ENCODE results near the gene WRAP73. TPM values are rescaled to one million over a fixed set of nuclear protein-coding genes. Genes with fewer than 3 reads are reported as not detected.

WRAP73 gene
- total RNA-seq = 28.0 TPM

DNA sequence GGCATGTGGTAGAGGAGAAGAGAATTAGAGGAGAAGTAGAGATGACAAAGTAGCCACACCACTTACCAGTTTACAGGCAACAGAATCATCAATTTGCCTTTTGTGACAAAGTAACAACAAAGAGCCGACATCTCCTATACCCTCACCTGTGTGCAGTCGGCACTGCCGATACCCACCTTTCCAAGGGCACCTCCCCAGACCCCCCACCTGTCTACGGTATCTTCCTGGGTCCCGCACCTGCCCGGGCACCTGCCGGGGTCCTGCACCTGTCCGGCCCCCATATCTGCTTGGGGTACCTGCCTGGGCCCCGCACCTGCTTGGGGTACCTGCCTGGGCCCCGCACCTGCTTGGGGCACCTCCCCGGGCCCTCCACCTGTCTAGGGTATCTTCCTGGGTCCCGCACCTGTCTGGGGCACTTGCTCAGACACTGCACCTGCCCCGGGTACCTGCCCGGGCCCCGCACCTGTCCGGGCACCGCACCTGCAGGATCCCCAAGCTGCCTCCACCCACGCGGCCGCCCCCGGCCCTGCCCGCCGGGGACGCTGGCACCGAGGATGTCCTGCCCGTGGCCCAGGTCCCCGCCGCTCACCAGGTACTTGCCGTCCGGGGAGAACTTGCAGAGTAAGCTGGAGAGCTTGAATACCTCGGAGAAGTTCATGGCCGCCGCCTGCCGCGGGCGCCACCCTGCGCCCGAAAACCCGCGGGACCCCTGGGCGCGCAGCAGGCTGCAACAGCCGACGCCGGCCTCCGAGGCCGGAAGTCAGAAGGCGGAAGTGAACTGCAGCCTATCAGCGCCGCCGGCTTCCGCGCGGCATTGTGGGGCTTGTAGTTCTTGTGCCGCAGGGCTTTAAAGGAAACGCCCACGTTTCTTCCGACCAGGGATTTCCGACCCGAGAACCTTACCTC, at the start of gene WRAP73:
Gene WRAP73, minus strand, starts transcription at position 762 of the 906 bp plus-strand sequence. Its CDS starts 104 bp downstream, at position 658.
- peak; percentile 74 to 94 (median 90) for DNase-seq (ENCODE audit: low read depth in 2 of 3, low spot score in 2 of 3)

DNA sequence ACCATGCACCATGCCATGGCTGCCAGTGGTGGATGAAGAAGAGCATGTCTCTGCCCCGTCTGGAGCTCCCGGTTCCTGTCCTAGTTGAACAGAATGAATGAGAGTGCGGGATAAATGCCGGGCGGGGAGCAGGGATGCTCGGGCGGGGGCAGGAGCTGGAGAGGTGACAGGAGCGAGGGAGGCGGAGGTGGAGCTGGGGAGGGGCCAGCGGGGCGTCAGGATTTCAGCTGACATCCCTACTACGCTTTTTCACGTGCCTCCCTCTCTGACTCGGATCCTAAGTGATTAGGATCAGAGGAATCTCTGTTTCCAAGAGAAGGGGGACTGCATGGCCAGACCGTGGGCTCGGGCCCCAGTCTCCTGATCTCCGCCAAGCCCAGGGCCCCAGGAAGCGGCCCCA, 49.7 kb upstream of the WRAP73 start:
- DNase-seq (ENCODE audit: low read depth in 2 of 3, low spot score in 2 of 3) = no peak

DNA sequence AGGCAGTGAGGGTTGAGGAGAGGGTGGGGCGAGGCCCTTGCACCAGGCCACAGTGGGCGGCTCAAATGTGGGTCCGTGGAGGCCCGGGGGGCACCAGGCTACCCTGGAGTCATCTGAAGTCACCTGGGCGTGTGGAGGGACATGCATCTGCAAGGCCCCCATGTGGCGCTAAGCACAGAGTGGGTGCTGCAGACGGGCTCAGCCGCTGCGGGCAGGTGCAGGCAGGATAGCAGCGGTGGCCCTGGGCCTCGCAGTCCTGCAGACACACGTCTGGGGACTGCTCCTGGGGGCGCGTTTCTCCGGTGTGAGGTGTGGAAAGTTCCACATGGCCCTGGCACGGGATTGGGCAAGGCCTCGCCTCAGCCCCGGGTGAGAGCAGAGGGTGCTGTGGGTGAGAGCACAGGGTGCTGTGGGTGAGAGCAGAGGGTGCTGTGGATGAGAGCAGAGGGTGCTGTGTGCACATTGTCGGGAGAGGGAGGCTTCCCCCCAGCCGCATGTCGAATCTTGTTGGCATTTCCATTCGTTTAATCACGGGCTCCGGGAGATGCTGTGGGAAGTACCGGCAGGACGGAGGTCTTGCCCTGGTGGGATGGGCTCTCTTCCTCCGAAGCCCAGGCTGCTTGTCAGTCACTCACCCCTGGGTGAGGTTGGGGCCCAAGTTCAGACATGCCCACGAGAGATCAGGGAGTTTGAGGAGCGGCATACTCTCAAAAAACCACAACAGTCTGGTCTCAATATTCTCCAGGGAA, 48.9 kb upstream of the WRAP73 start:
- DNase-seq (ENCODE audit: low read depth in 2 of 3, low spot score in 2 of 3) = no peak

DNA sequence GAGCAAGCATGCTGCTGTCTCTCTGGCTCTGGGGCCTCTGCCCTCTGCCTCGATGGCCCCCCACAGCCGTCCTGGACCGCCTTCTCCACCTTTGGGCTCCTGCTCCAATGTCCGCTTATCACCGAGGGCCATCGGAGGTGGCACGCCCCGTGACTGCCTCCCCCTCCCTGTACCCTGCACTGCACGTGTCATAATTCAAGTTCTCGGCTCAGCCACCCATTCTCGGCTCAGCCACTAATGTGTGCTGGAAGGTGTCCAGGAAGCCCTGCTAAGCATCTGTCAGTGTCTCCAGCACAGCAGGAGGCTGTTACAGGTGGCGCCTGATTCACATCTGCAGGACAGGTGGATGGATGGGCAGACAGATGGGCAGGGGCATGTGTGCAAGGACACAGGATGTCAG, 47.9 kb upstream of the WRAP73 start:
- DNase-seq (ENCODE audit: low read depth in 2 of 3, low spot score in 2 of 3) = no peak

- DNase-seq (ENCODE audit: low read depth in 2 of 3, low spot score in 2 of 3) = no peak
Observed at GRCh38 chr1:3697104-3697503, 47.2 kb upstream of the WRAP73 start.

- no peak for DNase-seq (ENCODE audit: low read depth in 2 of 3, low spot score in 2 of 3)
Observed at GRCh38 chr1:3696689-3697088, 46.8 kb upstream of the WRAP73 start.

- DNase-seq (ENCODE audit: low read depth in 2 of 3, low spot score in 2 of 3) = peak in 1 of 3 donors; percentile 61
Observed at GRCh38 chr1:3695326-3696217, 45.7 kb upstream of the WRAP73 start.

DNA sequence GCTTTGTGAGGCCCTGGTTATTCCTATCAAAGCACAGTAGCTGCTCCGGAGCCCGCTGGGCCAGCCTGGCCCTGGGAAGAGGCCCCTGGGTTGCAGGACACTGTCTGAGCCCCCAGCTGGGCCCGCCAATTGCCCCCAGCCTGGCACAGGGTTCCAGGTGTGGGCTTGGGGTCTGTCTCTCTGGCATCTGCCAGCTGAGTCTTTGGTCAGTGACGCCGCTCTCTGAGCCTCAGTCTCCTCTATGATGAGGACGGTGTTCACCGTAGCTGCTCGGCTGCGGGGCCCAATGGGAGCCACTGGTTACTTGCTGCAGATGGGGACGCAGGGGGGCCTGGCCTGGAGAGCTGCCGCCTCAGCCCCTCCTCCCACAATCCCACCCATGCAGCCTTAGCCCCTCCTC, 43.4 kb upstream of the WRAP73 start:
- DNase-seq (ENCODE audit: low read depth in 2 of 3, low spot score in 2 of 3) = no peak

DNA sequence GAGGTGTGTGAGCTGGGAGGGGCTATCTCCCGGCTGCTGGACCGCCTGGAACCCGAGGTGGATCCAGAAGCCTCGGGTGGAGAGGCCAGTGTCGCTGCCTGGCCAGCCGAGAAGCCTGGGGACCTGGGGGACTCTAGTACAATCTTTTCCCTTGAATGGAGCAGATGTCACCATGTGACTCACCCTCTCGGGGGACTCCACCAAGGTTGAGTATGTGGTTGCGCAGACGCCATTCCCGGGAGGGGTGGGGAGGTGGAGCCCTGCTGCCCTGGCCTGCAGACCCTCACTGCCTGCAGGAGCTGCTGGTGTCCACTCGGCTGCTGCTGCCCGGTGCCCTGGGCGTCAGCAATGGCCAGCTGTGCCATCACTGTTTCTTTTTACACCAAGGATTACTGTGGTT, 42.7 kb upstream of the WRAP73 start:
- DNase-seq (ENCODE audit: low read depth in 2 of 3, low spot score in 2 of 3) = no peak

DNA sequence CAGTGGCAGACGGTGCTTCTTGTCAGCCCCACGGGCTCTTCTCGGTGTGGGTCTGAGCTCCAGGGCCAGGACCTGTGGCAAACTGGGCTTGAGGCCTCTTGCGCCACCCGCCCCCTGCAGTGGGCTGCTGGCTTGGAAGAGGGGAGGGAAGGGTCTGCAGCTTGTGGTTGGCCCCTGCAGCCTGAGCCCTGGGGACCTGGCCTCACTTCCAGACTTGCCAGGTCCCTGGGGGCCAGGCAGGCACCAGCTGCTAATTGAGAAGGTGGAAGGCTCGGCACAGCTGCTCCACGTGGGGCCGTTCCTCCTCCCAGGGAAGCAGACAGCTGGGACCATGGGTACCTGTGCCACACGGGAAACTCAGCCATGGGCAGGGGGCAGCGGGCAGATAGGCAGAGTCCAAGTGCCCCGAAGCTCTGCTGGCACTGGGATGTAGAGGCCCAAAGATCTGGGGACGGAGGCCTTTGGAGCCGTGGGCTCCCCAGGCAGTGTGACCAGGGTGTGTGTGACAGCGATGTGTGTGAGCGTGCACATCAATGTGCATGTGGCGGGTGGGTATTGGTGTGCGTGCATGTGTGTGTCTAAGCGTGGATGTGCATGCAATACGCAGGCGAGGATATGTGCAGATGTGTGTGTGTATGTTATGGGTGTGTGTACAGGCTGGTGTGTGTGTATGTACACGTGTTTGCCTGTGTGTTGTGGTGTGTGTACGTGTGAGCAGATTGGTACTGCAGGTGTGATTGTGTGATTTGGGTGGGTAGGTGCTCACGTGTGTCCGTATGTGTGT, 41.7 kb upstream of the WRAP73 start:
- DNase-seq (ENCODE audit: low read depth in 2 of 3, low spot score in 2 of 3) = no peak

- DNase-seq (ENCODE audit: low read depth in 2 of 3, low spot score in 2 of 3) = no peak
Observed at GRCh38 chr1:3690282-3691065, 40.6 kb upstream of the WRAP73 start.

GRCh38 chr1:3689138-3689750, 39.3 kb upstream of the WRAP73 start:
- no peak for DNase-seq (ENCODE audit: low read depth in 2 of 3, low spot score in 2 of 3)

GRCh38 chr1:3688356-3689137, 38.6 kb upstream of the WRAP73 start:
- DNase-seq (ENCODE audit: low read depth in 2 of 3, low spot score in 2 of 3) = no peak

DNA sequence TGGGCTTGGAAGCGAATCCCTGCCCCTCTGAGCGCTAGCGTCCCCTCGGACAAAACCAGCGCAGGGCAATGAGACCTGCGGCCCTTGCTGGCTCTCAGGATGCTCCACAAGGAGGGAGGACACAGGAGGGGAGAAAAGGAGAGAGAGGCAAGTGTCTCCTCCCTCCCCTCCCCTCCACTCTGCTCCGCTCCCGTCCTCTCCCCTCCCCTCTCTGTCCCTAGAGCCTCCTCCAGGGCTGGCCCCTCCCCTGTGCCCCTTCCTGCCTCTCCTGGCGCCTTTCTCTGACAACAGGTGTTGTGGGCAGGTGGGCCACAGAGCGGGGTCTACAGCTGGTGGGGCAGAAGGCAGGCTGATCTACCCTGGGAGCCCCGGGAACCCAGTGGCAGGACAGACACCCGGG, 37.6 kb upstream of the WRAP73 start:
- DNase-seq (ENCODE audit: low read depth in 2 of 3, low spot score in 2 of 3) = no peak

DNA sequence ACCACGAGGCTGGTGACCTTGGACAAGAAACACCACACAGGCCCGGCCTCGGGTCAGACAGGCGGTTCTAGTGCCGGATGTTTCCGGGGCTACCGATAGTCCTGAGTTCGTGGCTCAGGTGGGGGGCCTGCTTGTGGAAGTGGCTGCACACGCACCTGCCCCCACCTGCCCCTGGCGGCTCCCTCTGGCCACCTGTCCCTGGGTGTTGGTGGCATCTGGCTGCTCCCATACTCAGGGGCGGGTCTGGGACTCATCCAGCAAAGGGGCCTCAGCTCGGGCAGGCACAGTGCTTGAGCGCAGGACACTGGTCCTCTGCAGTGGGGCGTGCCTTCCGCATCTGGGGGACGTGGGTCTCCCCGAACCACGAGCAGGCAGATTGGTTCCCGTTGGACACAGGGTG, 36.0 kb upstream of the WRAP73 start:
- no peak for DNase-seq (ENCODE audit: low read depth in 2 of 3, low spot score in 2 of 3)

DNA sequence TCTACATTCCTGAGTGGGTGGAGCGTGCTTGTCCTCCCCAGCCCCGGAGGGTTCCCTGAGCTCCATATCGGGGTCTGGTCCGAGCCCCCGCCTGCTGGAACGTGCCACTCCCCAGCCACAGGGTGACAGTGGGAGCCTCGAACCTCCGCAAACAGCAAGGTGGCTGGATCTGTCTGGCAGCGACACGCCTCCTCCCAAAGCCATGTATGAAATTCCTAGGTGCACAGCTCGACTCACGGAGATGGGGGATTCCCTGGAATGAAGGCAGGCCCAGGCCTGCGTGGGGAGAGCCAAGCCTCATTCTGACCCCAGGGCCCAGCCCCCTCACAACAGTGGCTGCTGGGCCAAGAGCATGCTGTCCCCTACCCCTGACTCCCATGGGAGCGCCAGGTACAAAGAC, 35.3 kb upstream of the WRAP73 start:
- no peak for DNase-seq (ENCODE audit: low read depth in 2 of 3, low spot score in 2 of 3)

DNA sequence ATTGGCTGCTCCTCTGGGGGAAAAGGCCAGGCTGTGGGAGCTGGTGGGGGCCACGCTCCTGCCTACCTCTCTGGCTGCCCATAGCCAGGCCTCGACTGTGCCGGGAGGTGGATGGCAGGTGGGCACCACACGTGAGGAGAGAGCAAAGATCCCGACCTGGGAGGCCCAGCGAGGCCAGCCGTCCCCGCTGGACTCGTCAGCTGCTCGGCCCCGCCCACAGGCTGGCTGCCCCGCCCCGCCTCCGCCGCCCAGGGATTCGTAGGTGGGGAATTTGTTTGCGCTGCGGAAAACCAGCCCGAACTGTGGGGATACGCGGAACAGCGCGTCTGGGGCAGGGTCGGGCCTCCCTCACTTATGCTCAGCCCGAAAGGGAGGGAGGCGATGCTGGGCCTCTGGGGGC, 34.1 kb upstream of the WRAP73 start:
- DNase-seq (ENCODE audit: low read depth in 2 of 3, low spot score in 2 of 3) = no peak

- DNase-seq (ENCODE audit: low read depth in 2 of 3, low spot score in 2 of 3) = no peak
Observed at GRCh38 chr1:3683197-3683596, 33.3 kb upstream of the WRAP73 start.

Data from hematopoietic multipotent progenitor cell (in vitro differentiated cells).